Endothelial cell of umbilical vein (primary cell): ENCODE measurements around the gene NGEF. TPM values are rescaled to one million over a fixed set of nuclear protein-coding genes. Genes with fewer than 3 reads are reported as not detected.

Experiments used
- BruUV-seq: library from RNA; stranded (reverse); fragments of 400-500 nt; replicated peaks from 2 replicates; lab custom pipeline; 2021; lab: Mats Ljungman, UMichigan
- CTCF ChIA-PET: fragments of 300-600, 350-600 bp; sonication (Branson Sonifier 250); formaldehyde crosslinking; loops from one replicate; lab custom pipeline; 2021; ENCODE audit warnings: antibody characterized with exemption, inconsistent platforms; lab: Charles Lee
- POLR2A ChIA-PET: fragments of 300-600, 350-600 bp; sonication (Branson Sonifier 250); formaldehyde crosslinking; loops from one replicate; lab custom pipeline; 2021; ENCODE audit warnings: antibody characterized with exemption, inconsistent platforms; lab: Charles Lee
- DNase-seq: peaks from one replicate; pipeline ENCODE4 v3.0.0-alpha.2; 2011; ENCODE audit warnings: low read depth, low spot score
- FAIRE-seq: peaks from 2 replicates; lab custom pipeline; 2011; peaks lifted over from hg19 to GRCh38; lab: Jason Lieb, UNC
- H2AFZ ChIP-seq: 2 replicates; pipeline ENCODE4 v1.6.0; 2012; ENCODE audit warnings: low read depth, low read length, control low read depth, inconsistent platforms
- H3K27ac ChIP-seq: 2 replicates; pipeline ENCODE4 v1.5.1; 2011; ENCODE audit warnings: low read depth, mild to moderate bottlenecking, control low read depth, low read length, moderate library complexity; ENCODE audit not compliant: insufficient read depth
- H3K27me3 ChIP-seq, 2 experiments: 2 replicates each; pipeline versions ENCODE4 v1.6.0 to v1.6.1; 2011; ENCODE audit warnings: low read length in 2 of 2, mixed read lengths in 1 of 2; ENCODE audit not compliant: control insufficient read depth in 2 of 2, insufficient read depth in 2 of 2
- H3K36me3 ChIP-seq, 2 experiments: 2 replicates in 1 of 2; 3 replicates in 1 of 2; pipeline ENCODE4 v1.5.1; 2011; ENCODE audit warnings: low read length in 2 of 2, mild to moderate bottlenecking in 1 of 2, moderate library complexity in 1 of 2; ENCODE audit not compliant: control insufficient read depth in 2 of 2, insufficient read depth in 2 of 2; ENCODE audit errors: extremely low read depth in 1 of 2
- H3K4me1 ChIP-seq: 3 replicates; pipeline ENCODE4 v1.5.1; 2011; ENCODE audit warnings: mild to moderate bottlenecking, low read length; ENCODE audit not compliant: control insufficient read depth, insufficient read depth; ENCODE audit errors: extremely low read depth
- H3K4me2 ChIP-seq: 2 replicates; pipeline ENCODE4 v1.6.1; 2011; ENCODE audit warnings: low read length, control low read depth, mixed read lengths; ENCODE audit not compliant: insufficient read depth
- H3K4me3 ChIP-seq, 3 experiments: fragments of 200-600 bp in 1 of 3; sonication (generic), shearing (Covaris generic) in 1 of 3; replicated peaks in 1 of 3; 2 replicates each; pipeline ENCODE4 v1.5.1; 2011 to 2016; ENCODE audit warnings: control low read depth in 3 of 3, low read length in 3 of 3, mild to moderate bottlenecking in 2 of 3, inconsistent platforms in 1 of 3, low read depth in 1 of 3, moderate library complexity in 1 of 3; ENCODE audit not compliant: insufficient read depth in 1 of 3
- H3K79me2 ChIP-seq: 2 replicates; pipeline ENCODE4 v1.6.0; 2012; ENCODE audit warnings: low read length, inconsistent platforms; ENCODE audit not compliant: control insufficient read depth, insufficient read depth
- H3K9ac ChIP-seq: replicated peaks from 2 replicates; pipeline ENCODE3; 2011; ENCODE audit warnings: low read length, control low read depth; ENCODE audit not compliant: insufficient read depth; ENCODE audit errors: extremely low read depth
- H3K9me1 ChIP-seq: replicated peaks from 3 replicates; pipeline ENCODE4 v1.6.0; 2011; ENCODE audit warnings: mild to moderate bottlenecking, low read length; ENCODE audit not compliant: control insufficient read depth, insufficient read depth; ENCODE audit errors: extremely low read depth
- H3K9me3 ChIP-seq: replicated peaks from 2 replicates; pipeline ENCODE4 v1.5.1; 2012; ENCODE audit warnings: low read length, inconsistent platforms; ENCODE audit not compliant: control insufficient read depth, insufficient read depth
- H4K20me1 ChIP-seq: replicated peaks from 2 replicates; pipeline ENCODE3; 2011; ENCODE audit warnings: mild to moderate bottlenecking, low read length; ENCODE audit not compliant: control insufficient read depth, insufficient read depth; ENCODE audit errors: extremely low read depth
- EZH2 ChIP-seq: IDR thresholded peaks from 2 replicates; pipeline ENCODE4 v1.6.1; 2012; ENCODE audit warnings: borderline replicate concordance, low read depth, mild to moderate bottlenecking, moderate library complexity, low read length, inconsistent platforms; ENCODE audit not compliant: severe bottlenecking
- FOS ChIP-seq: IDR thresholded peaks from 2 replicates; pipeline ENCODE4 v1.6.1; 2011; ENCODE audit warnings: mild to moderate bottlenecking, low read length, moderate library complexity, borderline replicate concordance; ENCODE audit not compliant: insufficient read depth
- GATA2 ChIP-seq: IDR thresholded peaks from 2 replicates; pipeline ENCODE4 v1.7.0; 2011; ENCODE audit warnings: low read depth, mild to moderate bottlenecking, moderate library complexity, mixed read lengths, low read length; ENCODE audit not compliant: insufficient read length, insufficient read depth
- JUN ChIP-seq: IDR thresholded peaks from 2 replicates; pipeline ENCODE4 v1.6.1; 2011; ENCODE audit warnings: borderline replicate concordance, low read depth; ENCODE audit not compliant: insufficient read length, insufficient read depth
- MYC ChIP-seq: IDR thresholded peaks from one replicate; pipeline ENCODE4 v1.6.1; 2011; ENCODE audit warnings: mild to moderate bottlenecking, low read depth, low read length
- POLR2A ChIP-seq: IDR thresholded peaks from 2 replicates; pipeline ENCODE4 v1.6.1; 2012; ENCODE audit warnings: low read depth, mild to moderate bottlenecking, control low read depth, low read length
- POLR2AphosphoS5 ChIP-seq: IDR thresholded peaks from 2 replicates; pipeline ENCODE4 v1.6.1; 2012; ENCODE audit warnings: low read depth, mild to moderate bottlenecking, control low read depth, low read length, moderate library complexity; ENCODE audit not compliant: insufficient read depth
- dilution Hi-C: fragments of 300-500 bp; cut with MboI; formaldehyde crosslinking; loops from one replicate; pipeline ENCODE4 v1.15.0; 2019; ENCODE audit warnings: low sequenced_read_pairs; ENCODE audit not compliant: extremely low pct_ligation_motif_present
- intact Hi-C: fragments of 100-400 bp; cut with micrococcal nuclease; formaldehyde crosslinking; loops from one replicate; pipeline ENCODE4 v1.10.0; 2022
- polyA plus RNA-seq, 4 experiments: library from polyadenylated mRNA; depleted of rRNA in 3 of 4; stranded (reverse) in 3 of 4; unstranded in 1 of 4; fragments of >200 nt; gene quantifications; 2 replicates each; pipeline versions ENCODE4 v1.2.1 to v1.2.3, GENCODE V29; 2011 to 2012; ENCODE audit warnings: missing spikeins in 1 of 4
- total RNA-seq: library from RNA; stranded (reverse); gene quantifications from 2 replicates; pipeline ENCODE4 v1.2.3, GENCODE V29; 2021
- TF ChIP-seq, protein P1 (sequence below): IDR thresholded peaks from 2 replicates; pipeline ENCODE4 v1.6.1; 2011; ENCODE audit not compliant: insufficient read depth, insufficient read length
- TF ChIP-seq, protein P2 (sequence below), 2 donors: IDR thresholded peaks; 1 replicate in 1 of 2; 2 replicates in 1 of 2; pipeline ENCODE4 v1.5.1; 2011; ENCODE audit warnings: low read length in 2 of 2, mild to moderate bottlenecking in 2 of 2, moderate library complexity in 2 of 2, control low read depth in 1 of 2, inconsistent platforms in 1 of 2, low read depth in 1 of 2; ENCODE audit not compliant: insufficient read depth in 1 of 2; ENCODE audit errors: extremely low read depth in 1 of 2

NGEF gene
- total and polyA plus RNA-seq, 2 donors (not counting 3 experiments of a cell fraction or from before 2014, with no cell fraction given) = 0.22 to 0.41 TPM

DNA sequence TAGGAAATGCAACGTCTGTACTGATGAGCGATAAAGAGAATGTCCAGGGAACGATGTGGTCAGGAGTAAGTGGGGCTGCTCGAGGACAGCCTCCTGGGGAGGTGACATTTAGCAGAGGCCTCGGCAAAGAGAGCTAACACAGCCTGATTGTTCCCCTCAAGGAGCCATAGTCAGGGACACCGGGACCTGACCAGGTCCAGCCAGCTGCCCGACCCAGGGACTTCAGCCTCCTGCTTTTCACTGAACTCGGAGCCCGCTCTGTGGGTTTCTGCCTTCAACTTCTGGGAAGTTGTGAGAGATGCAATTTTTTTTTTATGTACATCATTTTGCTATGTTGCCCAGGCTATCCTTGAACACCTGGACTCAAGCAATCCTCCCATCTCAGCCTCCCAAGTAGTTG is 29.5 kb upstream of the NGEF start:
- no peaks in the 10 kb centered on the region for H3K9me1 ChIP-seq
- no peaks in the 10 kb centered on the region for H3K36me3 ChIP-seq
- DNase-seq (no peak), FAIRE-seq (no peak)
- H3K27ac ChIP-seq = no peak overlapping the region
- H3K4me3 ChIP-seq = no peak overlapping the region
- ChIA-PET CTCF (interaction anchor here (2.1 to 3.8 kb wide), 2 partner anchors 11 to 13 kb away, joined by 6 to 17 read pairs; no protein-coding TSS in a partner anchor), POLR2A (no interaction called here)
- no peak overlapping the region for H3K4me2 ChIP-seq
- H3K27me3 ChIP-seq = peaks cover 0 to 1% of the 10 kb centered on the region in 2 experiments
- no TSS peak for BruUV-seq
- H3K4me1 ChIP-seq = no peaks in the 10 kb centered on the region
- no peaks in the 10 kb centered on the region for H3K79me2 ChIP-seq
- H2AFZ ChIP-seq = no peak overlapping the region
- dilution Hi-C loops (no loop called here), intact Hi-C loops (no loop called here)
- no peaks in the 10 kb centered on the region for H3K9me3 ChIP-seq
- TF ChIP-seq, protein P1, sequence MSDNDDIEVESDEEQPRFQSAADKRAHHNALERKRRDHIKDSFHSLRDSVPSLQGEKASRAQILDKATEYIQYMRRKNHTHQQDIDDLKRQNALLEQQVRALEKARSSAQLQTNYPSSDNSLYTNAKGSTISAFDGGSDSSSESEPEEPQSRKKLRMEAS = no peak
- no peaks in the 10 kb centered on the region for H4K20me1 ChIP-seq
- no peak overlapping the region for H3K9ac ChIP-seq

DNA sequence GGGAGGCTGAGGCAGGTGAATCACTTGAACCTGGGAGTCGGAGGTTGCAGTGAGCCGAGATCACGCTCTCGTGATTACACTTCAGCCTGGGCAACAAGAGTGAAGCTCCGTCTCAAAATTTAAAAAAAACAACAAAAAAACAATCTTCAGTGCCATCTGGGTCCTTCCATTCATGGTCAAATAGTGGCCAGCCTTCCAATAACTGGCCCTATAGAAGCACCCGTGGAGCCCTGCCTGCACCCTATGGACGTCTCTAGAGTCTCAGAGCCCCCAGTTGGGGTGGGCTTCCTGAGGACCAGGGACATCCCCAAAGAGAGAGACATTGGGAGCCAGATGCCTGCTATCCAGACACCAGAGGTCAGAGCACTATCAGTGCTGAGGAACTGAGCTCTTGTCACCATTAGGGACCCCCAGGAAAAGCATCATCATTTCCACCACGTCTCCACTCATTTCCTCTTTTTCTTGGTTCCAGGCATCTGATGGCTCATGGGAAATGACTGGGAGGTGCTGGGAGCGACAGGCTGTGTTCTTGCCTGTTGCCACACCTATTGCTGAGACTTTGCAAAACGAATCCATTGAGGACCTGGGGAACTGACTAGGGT is 28.8 kb upstream of the NGEF start:
- BruUV-seq = no TSS peak
- FAIRE-seq (no peak), DNase-seq (no peak)
- ChIA-PET POLR2A (no interaction called here), CTCF (interaction anchor here (0.9 kb wide), 1 partner anchor 13 kb away, joined by 3 read pairs; no protein-coding TSS in a partner anchor)
- H3K27ac ChIP-seq = no peak overlapping the region
- no peak overlapping the region for H2AFZ ChIP-seq
- no peak overlapping the region for H3K4me3 ChIP-seq
- TF ChIP-seq JUN = no peak
- TF ChIP-seq POLR2AphosphoS5 = no peak
- no peak for TF ChIP-seq FOS
- TF ChIP-seq MYC = no peak
- no peak for TF ChIP-seq POLR2A
- TF ChIP-seq GATA2 = no peak
- TF ChIP-seq, protein P1 = no peak
- TF ChIP-seq, protein P2, sequence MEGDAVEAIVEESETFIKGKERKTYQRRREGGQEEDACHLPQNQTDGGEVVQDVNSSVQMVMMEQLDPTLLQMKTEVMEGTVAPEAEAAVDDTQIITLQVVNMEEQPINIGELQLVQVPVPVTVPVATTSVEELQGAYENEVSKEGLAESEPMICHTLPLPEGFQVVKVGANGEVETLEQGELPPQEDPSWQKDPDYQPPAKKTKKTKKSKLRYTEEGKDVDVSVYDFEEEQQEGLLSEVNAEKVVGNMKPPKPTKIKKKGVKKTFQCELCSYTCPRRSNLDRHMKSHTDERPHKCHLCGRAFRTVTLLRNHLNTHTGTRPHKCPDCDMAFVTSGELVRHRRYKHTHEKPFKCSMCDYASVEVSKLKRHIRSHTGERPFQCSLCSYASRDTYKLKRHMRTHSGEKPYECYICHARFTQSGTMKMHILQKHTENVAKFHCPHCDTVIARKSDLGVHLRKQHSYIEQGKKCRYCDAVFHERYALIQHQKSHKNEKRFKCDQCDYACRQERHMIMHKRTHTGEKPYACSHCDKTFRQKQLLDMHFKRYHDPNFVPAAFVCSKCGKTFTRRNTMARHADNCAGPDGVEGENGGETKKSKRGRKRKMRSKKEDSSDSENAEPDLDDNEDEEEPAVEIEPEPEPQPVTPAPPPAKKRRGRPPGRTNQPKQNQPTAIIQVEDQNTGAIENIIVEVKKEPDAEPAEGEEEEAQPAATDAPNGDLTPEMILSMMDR (IDR thresholded peaks at IDR 0.05; ENCODE audit: extremely low read depth in 1 of 2, insufficient read depth in 1 of 2, low read depth in 1 of 2, low read length in 2 of 2) = no peak
- no peak for TF ChIP-seq EZH2
- H3K27me3 ChIP-seq = peaks cover 0 to 1% of the 10 kb centered on the region in 2 experiments
- H3K4me2 ChIP-seq = no peak overlapping the region
- no peaks in the 10 kb centered on the region for H3K4me1 ChIP-seq
- no peaks in the 10 kb centered on the region for H4K20me1 ChIP-seq
- H3K9me3 ChIP-seq = no peaks in the 10 kb centered on the region
- no peaks in the 10 kb centered on the region for H3K36me3 ChIP-seq
- H3K9me1 ChIP-seq = no peaks in the 10 kb centered on the region
- dilution Hi-C loops (no loop called here), intact Hi-C loops (no loop called here)
- H3K9ac ChIP-seq = no peak overlapping the region
- no peaks in the 10 kb centered on the region for H3K79me2 ChIP-seq
